Activated naive CD8-positive, alpha-beta T cell (primary cell): ENCODE data around the gene NTF3.
A peak's percentile ranks its signal among the peaks of the same experiment; 100 is the strongest.

ENCODE experiments used
- H3K27ac Mint-ChIP-seq: one replicate; pipeline ENCODE4 v1.8.0; 2021; ENCODE audit warnings: mixed read lengths
- H3K27me3 Mint-ChIP-seq: one replicate; pipeline ENCODE4 v1.8.0; 2021; ENCODE audit warnings: mixed read lengths
- H3K36me3 Mint-ChIP-seq: one replicate; pipeline ENCODE4 v1.8.0; 2021; ENCODE audit warnings: mixed read lengths
- H3K4me1 Mint-ChIP-seq: one replicate; pipeline ENCODE4 v1.8.0; 2021; ENCODE audit warnings: low read depth, mixed read lengths
- H3K4me3 Mint-ChIP-seq: one replicate; pipeline ENCODE4 v1.8.0; 2021; ENCODE audit warnings: mild to moderate bottlenecking, mixed read lengths
- H3K9me3 Mint-ChIP-seq: one replicate; pipeline ENCODE4 v1.8.0; 2021; ENCODE audit warnings: low read depth, mixed read lengths

The NTF3 gene

GRCh38 chr12:5416571-5416970 lies 15.3 kb upstream of the NTF3 start:
- Mint-ChIP-seq H3K36me3 (no peaks in the 10 kb centered on the region), H3K27ac (no peak overlapping the region), H3K4me1 (no peaks in the 10 kb centered on the region), H3K9me3 (peaks cover 9% of the 10 kb centered on the region), H3K27me3 (peaks cover 9% of the 10 kb centered on the region), H3K4me3 (no peak overlapping the region)

- H3K9me3 Mint-ChIP-seq = peaks cover 3% of the 10 kb centered on the region
- H3K4me3 Mint-ChIP-seq = no peak overlapping the region
- H3K27me3 Mint-ChIP-seq = peaks cover 10% of the 10 kb centered on the region
- H3K36me3 Mint-ChIP-seq = no peaks in the 10 kb centered on the region
- no peak overlapping the region for H3K27ac Mint-ChIP-seq
- no peaks in the 10 kb centered on the region for H3K4me1 Mint-ChIP-seq
These were observed 14.4 kb upstream of the NTF3 start for GRCh38 chr12:5417500-5417899.

- no peak overlapping the region for H3K4me3 Mint-ChIP-seq
- H3K36me3 Mint-ChIP-seq = no peaks in the 10 kb centered on the region
- H3K4me1 Mint-ChIP-seq = peaks cover 17% of the 10 kb centered on the region
- no peak overlapping the region for H3K27ac Mint-ChIP-seq
- H3K27me3 Mint-ChIP-seq = peaks cover 21% of the 10 kb centered on the region
- H3K9me3 Mint-ChIP-seq = no peaks in the 10 kb centered on the region
These were observed 3.3 kb upstream of the NTF3 start for GRCh38 chr12:5428332-5429221.

- H3K27ac Mint-ChIP-seq = no peak overlapping the region
- no peaks in the 10 kb centered on the region for H3K9me3 Mint-ChIP-seq
- H3K4me1 Mint-ChIP-seq = peaks cover 17% of the 10 kb centered on the region
- H3K36me3 Mint-ChIP-seq = no peaks in the 10 kb centered on the region
- H3K27me3 Mint-ChIP-seq = peaks cover 22% of the 10 kb centered on the region
- H3K4me3 Mint-ChIP-seq = no peak overlapping the region
These were observed 2.0 kb upstream of the NTF3 start for GRCh38 chr12:5429741-5430557.

GRCh38 chr12:5430641-5431603 lies 986 bp upstream of the NTF3 start:
- H3K4me1 Mint-ChIP-seq = peaks cover 17% of the 10 kb centered on the region
- no peaks in the 10 kb centered on the region for H3K36me3 Mint-ChIP-seq
- no peak overlapping the region for H3K27ac Mint-ChIP-seq
- H3K27me3 Mint-ChIP-seq = peaks cover 22% of the 10 kb centered on the region
- H3K4me3 Mint-ChIP-seq = peak overlapping the region; percentile 84
- no peaks in the 10 kb centered on the region for H3K9me3 Mint-ChIP-seq

GRCh38 chr12:5433081-5433844 lies 1.4 kb downstream of the NTF3 start:
- H3K4me3 Mint-ChIP-seq = no peak overlapping the region
- no peaks in the 10 kb centered on the region for H3K36me3 Mint-ChIP-seq
- no peak overlapping the region for H3K27ac Mint-ChIP-seq
- peaks cover 18% of the 10 kb centered on the region for H3K27me3 Mint-ChIP-seq
- H3K9me3 Mint-ChIP-seq = no peaks in the 10 kb centered on the region
- peaks cover 17% of the 10 kb centered on the region for H3K4me1 Mint-ChIP-seq

- H3K27me3 Mint-ChIP-seq = peaks cover 16% of the 10 kb centered on the region
- peaks cover 16% of the 10 kb centered on the region for H3K4me1 Mint-ChIP-seq
- no peaks in the 10 kb centered on the region for H3K9me3 Mint-ChIP-seq
- H3K36me3 Mint-ChIP-seq = no peaks in the 10 kb centered on the region
- H3K4me3 Mint-ChIP-seq = no peak overlapping the region
- H3K27ac Mint-ChIP-seq = no peak overlapping the region
These were observed 2.1 kb downstream of the NTF3 start for GRCh38 chr12:5433845-5434646.

- Mint-ChIP-seq H3K27ac (no peak overlapping the region), H3K4me1 (peaks cover 16% of the 10 kb centered on the region), H3K27me3 (peaks cover 11% of the 10 kb centered on the region)
These were observed 3.0 kb downstream of the NTF3 start for GRCh38 chr12:5434647-5435560.

GRCh38 chr12:5437182-5437583 lies 5.3 kb downstream of the NTF3 start:
- Mint-ChIP-seq H3K36me3 (no peaks in the 10 kb centered on the region), H3K4me1 (peaks cover 4% of the 10 kb centered on the region), H3K27me3 (peaks cover 10% of the 10 kb centered on the region), H3K9me3 (no peaks in the 10 kb centered on the region), H3K27ac (no peak overlapping the region), H3K4me3 (no peak overlapping the region)

More at GRCh38 chr12:5434647-5435560, 3.0 kb downstream of the NTF3 start:
- Mint-ChIP-seq H3K4me3 (no peak overlapping the region), H3K36me3 (no peaks in the 10 kb centered on the region), H3K9me3 (no peaks in the 10 kb centered on the region)

- Mint-ChIP-seq H3K36me3 (no peaks in the 10 kb centered on the region), H3K4me3 (no peak overlapping the region), H3K9me3 (no peaks in the 10 kb centered on the region), H3K27me3 (peaks cover 10% of the 10 kb centered on the region), H3K4me1 (peaks cover 2% of the 10 kb centered on the region), H3K27ac (no peak overlapping the region)
These were observed 5.7 kb downstream of the NTF3 start for GRCh38 chr12:5437589-5437988.

GRCh38 chr12:5438671-5439200 lies 6.8 kb downstream of the NTF3 start:
- Mint-ChIP-seq H3K27ac (no peak overlapping the region), H3K4me1 (no peaks in the 10 kb centered on the region), H3K36me3 (no peaks in the 10 kb centered on the region), H3K9me3 (no peaks in the 10 kb centered on the region), H3K27me3 (peaks cover 7% of the 10 kb centered on the region), H3K4me3 (no peak overlapping the region)

- no peak overlapping the region for H3K27ac Mint-ChIP-seq
- no peaks in the 10 kb centered on the region for H3K4me1 Mint-ChIP-seq
- no peaks in the 10 kb centered on the region for H3K9me3 Mint-ChIP-seq
- no peak overlapping the region for H3K4me3 Mint-ChIP-seq
- no peaks in the 10 kb centered on the region for H3K36me3 Mint-ChIP-seq
- peaks cover 10% of the 10 kb centered on the region for H3K27me3 Mint-ChIP-seq
These were observed 7.5 kb downstream of the NTF3 start for GRCh38 chr12:5439371-5439771.
